Inflammatory macrophage (primary cell): ENCODE data around the gene MTAP.

ENCODE experiments used
- DNase-seq, 2 donors: peaks; one replicate each; pipeline ENCODE4 v3.0.0-alpha.2; 2020 to 2022

Gene MTAP

GRCh38 chr9:21853414-21853813 lies 51.0 kb downstream of the MTAP start:
- no peak for DNase-seq

GRCh38 chr9:21854119-21854518 lies 51.7 kb downstream of the MTAP start:
- no peak for DNase-seq

DNA sequence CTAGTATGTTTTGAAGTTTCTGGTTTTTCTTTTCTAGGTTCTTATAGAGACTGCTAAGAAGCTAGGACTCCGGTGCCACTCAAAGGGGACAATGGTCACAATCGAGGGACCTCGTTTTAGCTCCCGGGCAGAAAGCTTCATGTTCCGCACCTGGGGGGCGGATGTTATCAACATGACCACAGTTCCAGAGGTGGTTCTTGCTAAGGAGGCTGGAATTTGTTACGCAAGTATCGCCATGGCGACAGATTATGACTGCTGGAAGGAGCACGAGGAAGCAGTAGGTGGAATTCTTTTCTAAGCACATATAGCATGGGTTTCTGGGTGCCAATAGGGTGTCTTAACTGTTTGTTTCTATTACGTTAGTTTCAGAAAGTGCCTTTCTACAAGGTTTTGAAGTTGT lies 52.2 kb downstream of the MTAP start:
- DNase-seq: peak in 1 of 2 donors; percentile 6

GRCh38 chr9:21856301-21857094 lies 54.1 kb downstream of the MTAP start:
- no peak for DNase-seq

DNA sequence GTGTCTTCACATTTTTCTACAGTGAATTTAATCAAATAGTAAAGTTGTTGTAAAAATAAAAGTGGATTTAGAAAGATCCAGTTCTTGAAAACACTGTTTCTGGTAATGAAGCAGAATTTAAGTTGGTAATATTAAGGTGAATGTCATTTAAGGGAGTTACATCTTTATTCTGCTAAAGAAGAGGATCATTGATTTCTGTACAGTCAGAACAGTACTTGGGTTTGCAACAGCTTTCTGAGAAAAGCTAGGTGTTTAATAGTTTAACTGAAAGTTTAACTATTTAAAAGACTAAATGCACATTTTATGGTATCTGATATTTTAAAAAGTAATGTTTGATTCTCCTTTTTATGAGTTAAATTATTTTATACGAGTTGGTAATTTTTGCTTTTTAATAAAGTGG lies 60.4 kb downstream of the MTAP start:
- DNase-seq: no peak

GRCh38 chr9:21864505-21864904 lies 62.1 kb downstream of the MTAP start:
- no peak for DNase-seq

GRCh38 chr9:21866302-21866701 lies 63.9 kb downstream of the MTAP start:
- no peak for DNase-seq

DNA sequence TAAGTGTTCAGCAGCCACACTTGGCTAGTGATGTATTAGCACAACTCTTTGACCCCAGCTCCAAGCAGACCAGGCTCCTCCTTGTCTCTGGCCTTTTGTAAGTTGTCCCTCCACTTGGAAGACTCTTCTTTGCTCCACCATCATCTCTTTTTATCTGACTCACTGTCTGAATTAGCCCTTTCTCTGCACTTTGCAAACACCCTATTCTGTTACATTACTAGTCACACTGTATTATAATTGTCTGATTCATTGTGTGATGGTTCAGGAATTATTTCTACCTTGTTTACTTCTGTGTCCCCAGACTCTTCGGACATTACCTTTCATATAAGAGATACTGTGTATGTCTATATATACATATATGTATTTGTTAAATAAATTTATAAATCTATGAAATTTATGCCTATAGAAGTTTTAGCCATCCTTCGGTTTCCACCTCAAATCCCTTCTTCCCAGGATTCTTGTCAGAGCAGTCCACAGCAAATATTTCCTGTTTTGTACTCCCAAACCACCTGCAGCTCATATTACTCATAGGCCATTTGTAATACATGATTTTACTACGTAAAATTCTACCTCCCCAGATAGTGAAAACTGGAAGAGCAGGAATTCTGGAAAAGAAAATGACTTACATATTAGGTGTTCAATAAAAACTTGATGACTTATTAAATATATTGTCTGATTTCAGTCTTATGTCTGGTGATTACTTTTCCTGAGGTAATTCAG lies 69.0 kb downstream of the MTAP start:
- no peak for DNase-seq

DNA sequence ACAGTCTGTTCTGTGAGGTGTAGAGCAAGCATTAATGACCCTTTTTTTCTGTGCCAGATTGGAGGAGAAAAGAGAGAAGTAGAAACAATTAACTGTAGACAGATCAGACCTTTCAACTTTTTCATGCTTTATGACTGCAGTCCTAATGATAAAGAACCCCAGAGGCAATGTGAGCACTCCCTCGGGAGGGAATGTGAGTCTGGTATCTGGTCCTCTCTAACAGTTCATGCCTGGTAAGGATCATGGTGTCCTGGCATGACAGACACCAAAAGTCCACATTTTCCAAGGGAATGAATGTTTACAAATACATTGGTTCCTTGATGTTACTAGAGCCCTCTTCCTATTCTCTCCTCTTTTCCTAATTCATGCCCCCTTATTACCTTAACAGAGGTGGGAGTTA lies 70.3 kb downstream of the MTAP start:
- no peak for DNase-seq

- no peak for DNase-seq
Observed at GRCh38 chr9:21873540-21874221, 71.2 kb downstream of the MTAP start.

- no peak for DNase-seq
Observed at GRCh38 chr9:21875893-21876292, 73.5 kb downstream of the MTAP start.

DNA sequence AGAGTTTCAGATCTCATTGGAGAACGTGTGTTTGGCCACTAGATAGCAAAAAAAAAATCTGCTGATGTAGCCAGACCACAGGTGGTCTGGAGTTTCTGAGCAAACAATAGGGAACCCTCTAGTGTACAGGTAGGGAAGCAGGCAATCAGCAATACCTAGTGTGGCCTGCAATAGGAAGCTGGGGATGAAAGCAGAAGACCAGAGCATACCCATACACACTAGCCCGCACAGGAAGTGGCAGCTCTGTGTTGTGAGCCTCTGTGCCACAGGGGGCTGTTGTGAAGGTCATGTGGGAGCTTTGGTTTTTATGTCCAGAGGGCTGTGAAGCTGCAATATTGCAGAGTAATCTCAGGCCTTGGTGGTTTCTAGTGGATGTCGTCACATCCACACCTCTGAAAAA lies 81.2 kb downstream of the MTAP start:
- no peak for DNase-seq

DNA sequence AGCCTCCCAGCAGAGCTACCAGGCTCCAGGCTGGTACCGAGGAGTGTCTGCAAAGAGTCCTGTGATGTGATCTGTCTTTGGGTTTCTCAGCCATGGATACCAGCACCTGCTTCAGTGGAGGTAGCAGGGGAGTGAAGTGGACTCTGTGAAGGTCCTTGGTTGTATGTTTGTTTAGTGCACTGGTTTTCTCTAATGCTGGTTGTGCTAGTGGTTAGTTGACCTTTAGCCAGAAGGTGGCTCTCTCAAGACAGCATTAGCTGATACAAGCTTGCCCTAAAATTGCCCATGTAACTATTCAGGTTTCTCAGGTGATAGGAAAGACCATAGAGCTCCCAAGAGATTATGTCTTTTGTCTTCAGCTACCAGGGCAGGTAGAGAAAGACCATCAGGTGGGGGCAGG lies 87.2 kb downstream of the MTAP start:
- DNase-seq: no peak

GRCh38 chr9:21890696-21891095 lies 88.3 kb downstream of the MTAP start:
- no peak for DNase-seq

DNA sequence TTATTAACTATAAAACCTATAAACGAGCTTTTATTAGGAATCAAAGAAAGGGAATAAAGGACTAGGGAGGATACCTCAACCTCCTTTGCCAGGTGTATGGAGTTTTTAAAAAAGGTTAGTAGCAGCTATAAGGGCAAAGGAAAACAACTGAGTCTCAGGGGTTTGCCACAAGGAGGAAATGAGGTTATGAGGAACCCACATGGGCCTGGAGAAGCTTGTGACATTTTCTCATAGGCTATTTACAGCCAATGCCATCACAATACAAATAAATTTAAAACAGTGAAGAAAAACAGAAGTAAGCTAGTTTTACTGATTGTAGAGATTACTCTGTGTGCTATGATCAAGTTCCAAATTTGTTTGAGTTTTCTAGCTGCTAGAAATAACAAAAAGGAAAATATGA lies 99.1 kb downstream of the MTAP start:
- peak; percentile 14 to 31 for DNase-seq

DNA sequence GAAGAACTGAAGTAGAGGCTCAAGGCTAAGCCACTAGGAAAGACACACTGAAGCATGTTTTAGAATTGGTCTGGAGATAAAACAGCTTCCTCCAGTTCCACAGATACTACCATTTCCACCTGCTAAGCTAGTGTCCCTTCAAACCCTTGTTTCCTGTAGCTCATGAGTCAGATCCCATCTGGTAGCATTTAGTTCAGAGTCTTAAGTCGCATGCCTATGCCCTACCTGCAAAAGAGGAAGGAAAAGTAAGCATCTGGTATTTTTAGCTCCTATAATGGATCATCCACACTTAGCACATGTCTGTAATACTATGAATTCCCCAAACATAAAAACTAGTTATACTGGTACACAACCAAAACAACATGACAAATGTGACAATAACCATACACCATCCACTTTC lies 99.7 kb downstream of the MTAP start:
- peak; percentile 18 to 29 for DNase-seq

GRCh38 chr9:21903380-21903965 lies 101.0 kb downstream of the MTAP start:
- DNase-seq: no peak

GRCh38 chr9:21904371-21904770 lies 101.9 kb downstream of the MTAP start:
- DNase-seq: no peak

- DNase-seq: no peak
Observed at GRCh38 chr9:21904776-21905175, 102.3 kb downstream of the MTAP start.

DNA sequence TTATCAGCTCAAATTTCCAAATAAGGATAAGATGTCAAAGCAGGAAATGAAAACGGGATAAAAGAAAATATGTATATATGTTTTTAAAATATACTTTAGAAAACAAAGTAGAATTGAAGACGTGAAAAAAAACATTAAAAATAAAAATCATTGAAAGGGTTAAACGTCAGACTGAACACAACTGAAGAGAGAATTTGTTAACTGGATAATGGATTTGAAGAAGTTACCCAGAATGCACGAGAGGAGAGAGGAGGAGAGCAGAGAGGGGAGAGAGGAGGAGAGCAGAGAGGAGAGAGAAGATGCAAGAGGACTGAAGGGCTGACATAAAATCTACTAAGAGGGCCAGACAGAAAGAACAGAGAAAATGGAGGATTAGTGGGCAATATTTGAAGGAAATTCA lies 103.8 kb downstream of the MTAP start:
- DNase-seq: no peak

- DNase-seq: no peak
Observed at GRCh38 chr9:21906881-21907280, 104.4 kb downstream of the MTAP start.

DNA sequence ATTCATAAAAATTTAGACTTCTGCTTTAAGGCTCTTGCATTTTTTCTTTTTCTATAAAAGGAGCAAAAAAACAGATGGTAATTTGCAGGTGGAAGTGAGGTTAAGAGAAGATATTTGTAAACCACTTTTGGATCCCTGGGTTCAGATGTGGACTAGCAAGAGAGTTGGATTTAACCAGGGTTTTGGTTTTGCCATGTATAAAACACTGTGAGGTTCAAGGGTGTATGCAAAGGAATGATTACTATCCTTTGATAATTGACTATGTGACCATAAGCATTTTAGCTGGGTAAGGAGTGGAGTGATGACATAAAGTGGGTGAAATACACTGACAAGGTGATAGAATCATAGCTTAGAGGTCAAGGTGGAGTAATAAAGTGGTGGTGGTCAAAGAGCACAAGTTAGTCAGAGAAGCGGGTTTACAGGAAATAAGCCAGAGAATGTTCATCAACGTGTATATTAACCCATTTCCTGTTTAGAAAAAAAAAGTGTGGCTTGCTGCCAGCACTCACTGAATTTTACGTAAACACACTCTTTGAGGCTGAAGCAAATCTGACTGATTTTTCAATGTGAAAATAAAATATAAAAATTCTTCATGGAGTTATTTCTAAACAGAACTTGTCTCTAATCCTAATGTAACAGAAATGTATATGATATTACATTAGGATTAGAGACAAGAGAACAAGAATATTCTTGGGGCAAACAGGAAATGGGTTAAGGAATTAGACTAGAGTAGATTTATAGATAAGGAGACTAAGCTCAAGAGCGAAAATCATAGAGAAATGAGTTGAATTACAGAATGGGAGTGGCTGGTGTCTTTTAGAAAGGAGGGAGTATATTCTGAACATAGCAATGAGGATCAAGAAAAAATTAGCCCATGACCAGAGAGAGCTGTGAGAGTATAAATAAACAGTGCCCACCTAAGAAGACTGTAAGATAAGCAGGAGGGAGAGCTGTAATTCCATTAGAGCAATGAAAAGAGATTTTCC lies 117.2 kb downstream of the MTAP start:
- DNase-seq: no peak
